HEK293 (cell line): Measurements from ENCODE around the gene PPARA.
A peak's percentile ranks its signal among the peaks of the same experiment; 100 is the strongest.

ENCODE experiments used
- CTCF ChIA-PET: fragments of 350-600 bp; formaldehyde crosslinking; extraction: SDS; loops from one replicate; lab custom pipeline; 2021; ENCODE audit warnings: antibody characterized with exemption; lab: Yijun Ruan, JAX
- POLR2A ChIA-PET: fragments of 300-600 bp; formaldehyde crosslinking; extraction: SDS; loops from one replicate; lab custom pipeline; 2020; ENCODE audit warnings: antibody characterized with exemption, inconsistent platforms; lab: Yijun Ruan, JAX
- H3K27ac ChIP-seq: fragments of 200-500 bp; sonication (Bioruptor generic); 2 replicates; pipeline ENCODE4 v1.5.1; 2014; ENCODE audit warnings: low read depth, low read length, control low read depth, inconsistent platforms; ENCODE audit errors: extremely low read depth
- H3K36me3 ChIP-seq, 2 experiments: fragments of 200-500 bp in 1 of 2; sonication (Bioruptor generic) in 1 of 2; 1 replicate in 1 of 2; 2 replicates in 1 of 2; pipeline ENCODE4 v1.5.1; 2014 to 2017; ENCODE audit warnings: inconsistent platforms in 2 of 2, low read length in 2 of 2; ENCODE audit not compliant: control insufficient read depth in 2 of 2, insufficient read depth in 1 of 2
- H3K4me1 ChIP-seq: fragments of 200-500 bp; sonication (Bioruptor generic); 2 replicates; pipeline ENCODE4 v1.5.1; 2014; ENCODE audit warnings: mild to moderate bottlenecking, low read length, inconsistent platforms; ENCODE audit not compliant: control insufficient read depth, insufficient read depth
- H3K4me3 ChIP-seq: 2 replicates; pipeline ENCODE4 v1.5.1; 2011; ENCODE audit warnings: low read depth, mild to moderate bottlenecking, control low read depth, low read length, moderate library complexity
- H3K9me3 ChIP-seq: fragments of 200-500 bp; sonication (Bioruptor generic); 2 replicates; pipeline ENCODE4 v1.5.1; 2014; ENCODE audit warnings: low read depth, low read length, inconsistent platforms; ENCODE audit not compliant: control insufficient read depth, insufficient read depth
- GLIS1 ChIP-seq: fragments of 450-650 bp; formaldehyde crosslinking; IDR thresholded peaks from 2 replicates; pipeline ENCODE4 v1.5.1; 2016; ENCODE audit warnings: missing biosample characterization, missing genetic modification characterization
- HOXA7 ChIP-seq: sonication (generic); formaldehyde crosslinking; IDR thresholded peaks from 2 replicates; pipeline ENCODE4 v1.8.1; 2022; ENCODE audit warnings: missing genetic modification reagents, borderline replicate concordance
- KLF9 ChIP-seq: fragments of 450-650 bp; formaldehyde crosslinking; IDR thresholded peaks from 2 replicates; pipeline ENCODE4 v1.5.1; 2016; ENCODE audit warnings: missing biosample characterization, missing genetic modification characterization, low read depth
- REST ChIP-seq: fragments of 450-650 bp; formaldehyde crosslinking; IDR thresholded peaks from 2 replicates; pipeline ENCODE4 v1.5.1; 2016; ENCODE audit warnings: missing biosample characterization, missing genetic modification characterization
- ZIC2 ChIP-seq: fragments of 450-650 bp; formaldehyde crosslinking; IDR thresholded peaks from 2 replicates; pipeline ENCODE4 v1.5.1; 2016; ENCODE audit warnings: missing biosample characterization, missing genetic modification characterization
- ZNF280C ChIP-seq: fragments of 450-650 bp; formaldehyde crosslinking; IDR thresholded peaks from 2 replicates; pipeline ENCODE4 v1.5.1; 2016; ENCODE audit warnings: missing biosample characterization, missing genetic modification characterization
- ZNF311 ChIP-seq: fragments of 450-650 bp; formaldehyde crosslinking; IDR thresholded peaks from 2 replicates; pipeline ENCODE4 v1.5.1; 2017; ENCODE audit warnings: missing biosample characterization, missing genetic modification characterization, borderline replicate concordance
- ZNF341 ChIP-seq: fragments of 450-650 bp; formaldehyde crosslinking; IDR thresholded peaks from 2 replicates; pipeline ENCODE4; 2016; ENCODE audit warnings: low read depth, missing biosample characterization, missing genetic modification characterization
- ZNF621 ChIP-seq: fragments of 450-650 bp; formaldehyde crosslinking; IDR thresholded peaks from 2 replicates; pipeline ENCODE4 v1.5.1; 2017; ENCODE audit warnings: missing biosample characterization, missing genetic modification characterization
- ZNF654 ChIP-seq: fragments of 450-650 bp; formaldehyde crosslinking; IDR thresholded peaks from 2 replicates; pipeline ENCODE4 v1.5.1; 2016; ENCODE audit warnings: low read depth, missing biosample characterization, missing genetic modification characterization
- ZNF692 ChIP-seq: fragments of 450-650 bp; formaldehyde crosslinking; IDR thresholded peaks from 2 replicates; pipeline ENCODE4 v1.5.1; 2016; ENCODE audit warnings: missing biosample characterization, missing genetic modification characterization

Gene PPARA

GRCh38 chr22:46140989-46141928 is 9.1 kb upstream of the PPARA start (continued):
- TF ChIP-seq KLF9 (tag by site-specific recombination): no peak
- no peak for TF ChIP-seq ZNF311
- no peak for TF ChIP-seq ZNF692

GRCh38 chr22:46142548-46143490 is 7.5 kb upstream of the PPARA start:
- Histone ChIP-seq H3K27ac (no peak overlapping the region), H3K36me3 (no peaks in the 10 kb centered on the region), H3K4me1 (no peaks in the 10 kb centered on the region), H3K4me3 (no peak overlapping the region), H3K9me3 (no peaks in the 10 kb centered on the region)
- CTCF ChIA-PET: interaction anchor here (0.6 to 1.1 kb wide), 4 partner anchors 137 to 361 kb away, joined by 3 to 4 read pairs (median 4); no protein-coding TSS in a partner anchor
- TF ChIP-seq ZNF280C (tag by site-specific recombination): no peak
- 0 out of 2 replicates have a peak, but pooled peaks have one; percentile 8 for TF ChIP-seq ZIC2 (tag by site-specific recombination)
- TF ChIP-seq REST (tag by site-specific recombination): peak; percentile 45; the same call in 1 of the 2 replicates
- POLR2A ChIA-PET: no interaction called here

GRCh38 chr22:46143491-46144147 is 6.7 kb upstream of the PPARA start:
- Histone ChIP-seq H3K27ac (no peak overlapping the region), H3K4me1 (no peaks in the 10 kb centered on the region), H3K4me3 (no peak overlapping the region), H3K9me3 (no peaks in the 10 kb centered on the region), H3K36me3 (no peaks in the 10 kb centered on the region)
- TF ChIP-seq ZNF341 (tag by site-specific recombination) (peak; percentile 66), GLIS1 (peak; percentile 29; the same call in 1 of the 2 replicates), HOXA7 (CRISPR knock-in tag) (no peak), ZNF621 (no peak), ZNF654 (tag by site-specific recombination) (no peak)
- ChIA-PET POLR2A (no interaction called here), CTCF (interaction anchor here (0.6 to 1.1 kb wide), 4 partner anchors 21 to 360 kb away, joined by 3 to 6 read pairs (median 4); no protein-coding TSS in a partner anchor)
